Brain microvascular endothelial cell (primary cell): Measurements from ENCODE around the gene VASN.
"Not testable (repeated sequence)": the region's sequence is repeated elsewhere in the genome, so short reads cannot be mapped to it uniquely, and the experiment has no call there.

Experiments
- DNase-seq: peaks from one replicate; pipeline ENCODE4 v3.0.0-alpha.2; 2020
- H3K27ac ChIP-seq: fragments of 250-450 bp; sonication (Bioruptor Pico); 2 replicates; pipeline ENCODE4 v1.5.1; 2020; ENCODE audit warnings: mild to moderate bottlenecking, moderate library complexity
- H3K27me3 ChIP-seq: fragments of 250-450 bp; sonication (Bioruptor Pico); replicated peaks from 2 replicates; pipeline ENCODE4 v1.5.1; 2020; ENCODE audit warnings: mild to moderate bottlenecking
- H3K36me3 ChIP-seq: fragments of 250-450 bp; sonication (Bioruptor Pico); replicated peaks from 2 replicates; pipeline ENCODE4 v1.5.1; 2020; ENCODE audit warnings: mild to moderate bottlenecking
- H3K4me3 ChIP-seq: 2 replicates; pipeline ENCODE4 v1.5.1; 2011; ENCODE audit warnings: low read depth, mild to moderate bottlenecking, control low read depth, low read length, moderate library complexity
- CTCF ChIP-seq: IDR thresholded peaks from 2 replicates; pipeline ENCODE4 v1.5.1; 2011; ENCODE audit warnings: low read depth, mild to moderate bottlenecking, moderate library complexity, low read length, control low read depth, inconsistent platforms; ENCODE audit errors: missing control alignments
- in situ Hi-C: cut with HindIII; loops from 2 replicates; pipeline ENCODE4 v1.10.0; 2017; ENCODE audit warnings: low sequenced_read_pairs, low pct_ligation_motif_present

Gene VASN

GRCh38 chr16:4341250-4341649 lies 30.4 kb upstream of the VASN start:
- no peak for DNase-seq
- Histone ChIP-seq H3K27me3 (no peaks in the 10 kb centered on the region), H3K4me3 (no peak overlapping the region), H3K27ac (no peak overlapping the region), H3K36me3 (peaks cover 21% of the 10 kb centered on the region)
- no peak for TF ChIP-seq CTCF
- in situ Hi-C loops, result no loop called here

- no peak for TF ChIP-seq CTCF
- no peak for DNase-seq
- no peak overlapping the region for H3K4me3 ChIP-seq
- no peak overlapping the region for H3K27ac ChIP-seq
- no peaks in the 10 kb centered on the region for H3K27me3 ChIP-seq
- in situ Hi-C loops, result no loop called here
- H3K36me3 ChIP-seq, result peaks cover 16% of the 10 kb centered on the region
These were observed 28.5 kb upstream of the VASN start for GRCh38 chr16:4342866-4343744.

- H3K4me3 ChIP-seq, in situ Hi-C loops, DNase-seq, H3K27me3 ChIP-seq, H3K36me3 ChIP-seq, H3K27ac ChIP-seq: not testable (repeated sequence)
These were observed 27.2 kb upstream of the VASN start for GRCh38 chr16:4344300-4344982.

DNA sequence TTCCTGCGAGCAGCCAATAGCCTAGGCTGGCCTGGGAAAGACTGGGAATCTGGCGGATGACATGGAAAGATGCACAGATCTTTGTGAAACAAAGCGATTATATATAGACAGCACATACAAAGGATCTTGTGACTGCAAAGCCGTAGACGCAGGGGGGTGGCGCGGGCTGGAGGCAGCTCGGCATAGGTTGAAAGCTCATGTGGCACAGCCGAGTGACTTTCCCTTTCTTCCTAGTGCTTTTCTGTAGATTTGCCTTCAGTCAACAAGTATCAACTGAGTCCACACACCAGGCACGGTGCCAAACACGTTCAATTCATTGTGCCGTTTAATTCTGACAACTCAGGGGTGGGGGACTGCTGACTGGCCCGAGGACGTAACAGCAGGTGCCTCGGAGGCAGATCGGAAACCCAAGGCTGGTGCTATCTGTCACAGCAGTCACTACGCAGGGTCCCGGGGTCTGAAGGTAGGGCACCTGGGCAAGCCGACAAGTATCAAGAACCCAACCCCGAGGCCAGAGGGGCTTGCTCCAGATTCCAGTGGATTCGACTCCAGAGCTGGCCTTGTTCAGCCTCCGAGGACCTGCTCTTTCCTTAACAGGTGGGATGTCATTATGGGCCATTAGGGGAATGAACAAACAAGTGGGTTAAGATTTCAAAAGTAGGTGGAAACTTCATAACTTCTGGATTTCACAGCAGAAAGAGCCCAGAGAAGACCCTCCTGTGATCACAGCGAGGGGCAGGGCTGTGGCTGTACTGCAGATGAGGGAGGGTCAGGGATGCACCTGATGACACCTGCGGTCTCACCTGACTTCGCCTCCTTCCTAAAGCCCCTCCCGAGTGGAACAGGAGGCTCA lies 26.4 kb upstream of the VASN start:
- Histone ChIP-seq H3K27ac (no peak overlapping the region), H3K36me3 (peaks cover 4% of the 10 kb centered on the region), H3K27me3 (no peaks in the 10 kb centered on the region), H3K4me3 (no peak overlapping the region)
- in situ Hi-C loops, result no loop called here
- DNase-seq, result no peak
- no peak for TF ChIP-seq CTCF

- in situ Hi-C loops, result no loop called here
- no peak for TF ChIP-seq CTCF
- no peak for DNase-seq
- H3K4me3 ChIP-seq, result no peak overlapping the region
- H3K36me3 ChIP-seq, result no peaks in the 10 kb centered on the region
- no peak overlapping the region for H3K27ac ChIP-seq
- H3K27me3 ChIP-seq, result no peaks in the 10 kb centered on the region
These were observed 25.5 kb upstream of the VASN start for GRCh38 chr16:4345836-4346781.
